OCI-LY7 (cell line): ENCODE data around the gene EEIG1. TPM values are rescaled to one million over a fixed set of nuclear protein-coding genes. Genes with fewer than 3 reads are reported as not detected.

Experiments used
- BruUV-seq: library from RNA; stranded (reverse); fragments of 400-500 nt; replicated peaks from 2 replicates; lab custom pipeline; 2021; lab: Mats Ljungman, UMichigan
- CTCF ChIA-PET: fragments of 300-600 bp; sonication (Branson Sonifier 250); formaldehyde crosslinking; loops from one replicate; lab custom pipeline; 2022; ENCODE audit warnings: antibody characterized with exemption; ENCODE audit not compliant: unreplicated experiment; lab: Charles Lee
- POLR2A ChIA-PET: fragments of 300-600 bp; sonication (Branson Sonifier 250); formaldehyde crosslinking; loops from one replicate; lab custom pipeline; 2022; ENCODE audit warnings: antibody characterized with exemption; lab: Charles Lee
- DNase-seq: peaks from one replicate; pipeline ENCODE4 v3.0.0-alpha.2; 2015; ENCODE audit warnings: low spot score
- H2AFZ ChIP-seq: fragments of 200-600 bp; sonication (generic), shearing (Covaris generic); 2 replicates; pipeline ENCODE4 v1.6.1; 2014; ENCODE audit warnings: mild to moderate bottlenecking, antibody characterized with exemption, low read length, moderate library complexity
- H3K27ac ChIP-seq: fragments of 200-600 bp; sonication (generic); 2 replicates; pipeline ENCODE4 v1.5.1; 2014; ENCODE audit warnings: mixed run types, low read depth, mild to moderate bottlenecking, moderate library complexity, low read length, inconsistent platforms; ENCODE audit not compliant: poor library complexity, severe bottlenecking
- H3K36me3 ChIP-seq: fragments of 200-600 bp; sonication (generic); 2 replicates; pipeline ENCODE4 v1.6.1; 2014; ENCODE audit warnings: mild to moderate bottlenecking, antibody characterized with exemption, low read length, moderate library complexity, mixed read lengths; ENCODE audit not compliant: insufficient read depth
- H3K4me1 ChIP-seq: fragments of 200-600 bp; sonication (generic); 2 replicates; pipeline ENCODE4 v1.5.1; 2014; ENCODE audit warnings: mild to moderate bottlenecking, low read length; ENCODE audit not compliant: insufficient read depth, poor library complexity, severe bottlenecking
- H3K4me2 ChIP-seq: fragments of 200-600 bp; sonication (generic); 2 replicates; pipeline ENCODE4 v1.6.1; 2014; ENCODE audit warnings: mild to moderate bottlenecking, low read length
- H3K4me3 ChIP-seq: fragments of 200-600 bp; sonication (generic); 2 replicates; pipeline ENCODE4 v1.5.1; 2014; ENCODE audit warnings: mild to moderate bottlenecking, low read depth, low read length; ENCODE audit not compliant: poor library complexity, severe bottlenecking
- H3K79me2 ChIP-seq: fragments of 200-600 bp; sonication (generic); 2 replicates; pipeline ENCODE4 v1.6.1; 2016; ENCODE audit warnings: low read depth, mild to moderate bottlenecking, low read length, moderate library complexity, mixed read lengths; ENCODE audit not compliant: insufficient read depth
- H3K9me2 ChIP-seq: fragments of 200-600 bp; sonication (generic); 2 replicates; pipeline ENCODE4 v1.6.1; 2016; ENCODE audit warnings: mild to moderate bottlenecking, low read length, mixed read lengths; ENCODE audit not compliant: insufficient read depth
- H3K9me3 ChIP-seq: fragments of 200-600 bp; sonication (generic); 2 replicates; pipeline ENCODE4 v1.6.1; 2014; ENCODE audit warnings: mild to moderate bottlenecking, mixed run types, low read length, mixed read lengths
- H4K20me1 ChIP-seq: fragments of 200-600 bp; sonication (generic); 2 replicates; pipeline ENCODE4 v1.6.1; 2014; ENCODE audit warnings: mild to moderate bottlenecking, antibody characterized with exemption, low read length, moderate library complexity, mixed read lengths; ENCODE audit not compliant: insufficient read depth
- EZH2phosphoT487 ChIP-seq: fragments of 200-600 bp; sonication (generic); IDR thresholded peaks from 2 replicates; pipeline ENCODE4 v1.6.1; 2018; ENCODE audit warnings: low read depth, borderline replicate concordance, mild to moderate bottlenecking, mixed run types, antibody characterized with exemption, low read length, moderate library complexity, mixed read lengths
- intact Hi-C: fragments of 100-400 bp; cut with micrococcal nuclease; formaldehyde crosslinking; loops from one replicate; pipeline ENCODE4 v1.10.0; 2022; ENCODE audit not compliant: unreplicated experiment
- total RNA-seq, 2 experiments: library from RNA; depleted of rRNA in 1 of 2; stranded (reverse); fragments of >200 nt in 1 of 2; shearing (Covaris generic) in 1 of 2; gene quantifications; 2 replicates each; pipeline ENCODE4 v1.2.3, GENCODE V29; 2014 to 2022
- TF ChIP-seq, protein P1 (sequence below): fragments of 200-600 bp; sonication (generic); conservative IDR thresholded peaks from 2 replicates; pipeline ENCODE4 v1.5.1; 2014; ENCODE audit warnings: mild to moderate bottlenecking, antibody characterized with exemption, low read length, moderate library complexity, mixed read lengths

EEIG1 gene
- total RNA-seq, 2 experiments from 2014 or later, result 25.8 to 60.1 TPM

- Histone ChIP-seq H2AFZ (no peak overlapping the region), H3K27ac (no peak overlapping the region), H3K4me2 (no peak overlapping the region), H3K4me3 (no peak overlapping the region), H3K79me2 (peaks cover 19% of the 10 kb centered on the region; the same call in 1 of the 2 replicates), H4K20me1 (peaks cover 7% of the 10 kb centered on the region; the same call in 1 of the 2 replicates), H3K36me3 (peaks cover 62% of the 10 kb centered on the region), H3K4me1 (peaks cover 38% of the 10 kb centered on the region), H3K9me2 (no peaks in the 10 kb centered on the region), H3K9me3 (no peaks in the 10 kb centered on the region)
- DNase-seq, result no peak
- intact Hi-C loops, result no loop called here
- TF ChIP-seq, protein P1, sequence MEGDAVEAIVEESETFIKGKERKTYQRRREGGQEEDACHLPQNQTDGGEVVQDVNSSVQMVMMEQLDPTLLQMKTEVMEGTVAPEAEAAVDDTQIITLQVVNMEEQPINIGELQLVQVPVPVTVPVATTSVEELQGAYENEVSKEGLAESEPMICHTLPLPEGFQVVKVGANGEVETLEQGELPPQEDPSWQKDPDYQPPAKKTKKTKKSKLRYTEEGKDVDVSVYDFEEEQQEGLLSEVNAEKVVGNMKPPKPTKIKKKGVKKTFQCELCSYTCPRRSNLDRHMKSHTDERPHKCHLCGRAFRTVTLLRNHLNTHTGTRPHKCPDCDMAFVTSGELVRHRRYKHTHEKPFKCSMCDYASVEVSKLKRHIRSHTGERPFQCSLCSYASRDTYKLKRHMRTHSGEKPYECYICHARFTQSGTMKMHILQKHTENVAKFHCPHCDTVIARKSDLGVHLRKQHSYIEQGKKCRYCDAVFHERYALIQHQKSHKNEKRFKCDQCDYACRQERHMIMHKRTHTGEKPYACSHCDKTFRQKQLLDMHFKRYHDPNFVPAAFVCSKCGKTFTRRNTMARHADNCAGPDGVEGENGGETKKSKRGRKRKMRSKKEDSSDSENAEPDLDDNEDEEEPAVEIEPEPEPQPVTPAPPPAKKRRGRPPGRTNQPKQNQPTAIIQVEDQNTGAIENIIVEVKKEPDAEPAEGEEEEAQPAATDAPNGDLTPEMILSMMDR, result no peak
- no peak for TF ChIP-seq EZH2phosphoT487
- ChIA-PET CTCF (no interaction called here), POLR2A (interaction anchor here (0.7 kb wide), 1 partner anchor 38 kb away, joined by 3 read pairs; no protein-coding TSS in a partner anchor)
- BruUV-seq, result no TSS peak
Measured at GRCh38 chr9:127940593-127940992, 40.2 kb downstream of the EEIG1 start.

- peak overlapping the region; percentile 71 for H3K4me2 ChIP-seq
- H3K36me3 ChIP-seq, result peaks cover 52% of the 10 kb centered on the region
- peak overlapping the region; percentile 81 for H3K4me3 ChIP-seq
- no peaks in the 10 kb centered on the region for H3K9me2 ChIP-seq
- H3K79me2 ChIP-seq, result peaks cover 23% of the 10 kb centered on the region; the same call in 1 of the 2 replicates
- ChIA-PET CTCF (no interaction called here), POLR2A (no interaction called here)
- H4K20me1 ChIP-seq, result peaks cover 10% of the 10 kb centered on the region; the same call in 1 of the 2 replicates
- H2AFZ ChIP-seq, result no peak overlapping the region
- H3K4me1 ChIP-seq, result peaks cover 33% of the 10 kb centered on the region
- no peaks in the 10 kb centered on the region for H3K9me3 ChIP-seq
- TF ChIP-seq, protein P1, result no peak
- no peak for TF ChIP-seq EZH2phosphoT487
- DNase-seq, result no peak
- peak overlapping the region; percentile 15 for H3K27ac ChIP-seq
- no TSS peak for BruUV-seq
- intact Hi-C loops, result no loop called here
Measured at GRCh38 chr9:127938298-127938690, 42.5 kb downstream of the EEIG1 start.
